ENCODE results near the gene PFN3.

GRCh38 chr5:177359860-177360259 lies 40.6 kb downstream of the PFN3 start:
- TF ChIP-seq CTCF (IDR thresholded peaks at IDR 0.05), result no peak
- no peak for TF ChIP-seq EP300 (IDR thresholded peaks at IDR 0.05)
- no peak for TF ChIP-seq POLR2A (IDR thresholded peaks at IDR 0.05)
- TF ChIP-seq POLR2AphosphoS5 (IDR thresholded peaks at IDR 0.05), result no peak

Measured in stomach (tissue), 4 donors.